Keratinocyte (primary cell): ENCODE results near the gene TMC1. TPM values are rescaled to one million over a fixed set of nuclear protein-coding genes. Genes with fewer than 3 reads are reported as not detected.

ENCODE experiments used
- DNase-seq: peaks from one replicate; pipeline ENCODE4 v3.0.0-alpha.2; 2011; ENCODE audit warnings: low read depth, missing footprints, low spot score
- FAIRE-seq: peaks from 2 replicates; lab custom pipeline; 2011; peaks lifted over from hg19 to GRCh38; lab: Jason Lieb, UNC
- H2AFZ ChIP-seq: 2 replicates; pipeline ENCODE4 v1.6.0; 2012; ENCODE audit warnings: low read length, control low read depth, inconsistent platforms; ENCODE audit not compliant: control insufficient read depth
- H3K27ac ChIP-seq: 2 replicates; pipeline ENCODE4 v1.5.1; 2011; ENCODE audit warnings: low read length; ENCODE audit not compliant: control insufficient read depth, insufficient read depth
- H3K27me3 ChIP-seq: 3 replicates; pipeline ENCODE4 v1.6.0; 2011; ENCODE audit warnings: low read length; ENCODE audit not compliant: control insufficient read depth, insufficient read depth; ENCODE audit errors: extremely low read depth
- H3K36me3 ChIP-seq, 2 experiments: 2 replicates in 1 of 2; 3 replicates in 1 of 2; pipeline ENCODE4 v1.5.1; 2011; ENCODE audit warnings: low read length in 2 of 2, mild to moderate bottlenecking in 1 of 2; ENCODE audit not compliant: control insufficient read depth in 2 of 2, insufficient read depth in 2 of 2; ENCODE audit errors: extremely low read depth in 1 of 2
- H3K4me1 ChIP-seq: 3 replicates; pipeline ENCODE4 v1.5.1; 2011; ENCODE audit warnings: low read length; ENCODE audit not compliant: control insufficient read depth, insufficient read depth; ENCODE audit errors: extremely low read depth
- H3K4me2 ChIP-seq: 3 replicates; pipeline ENCODE4 v1.6.0; 2011; ENCODE audit warnings: low read depth, low read length; ENCODE audit not compliant: control insufficient read depth, insufficient read depth; ENCODE audit errors: extremely low read depth
- H3K4me3 ChIP-seq, 3 experiments: fragments of 200-600 bp in 1 of 3; sonication (generic) in 1 of 3; 2 replicates in 2 of 3; 3 replicates in 1 of 3; pipeline ENCODE4 v1.5.1; 2011 to 2016; ENCODE audit warnings: low read length in 3 of 3, mild to moderate bottlenecking in 3 of 3, control low read depth in 2 of 3, inconsistent platforms in 1 of 3, low read depth in 1 of 3, mixed read lengths in 1 of 3, mixed run types in 1 of 3, moderate library complexity in 1 of 3; ENCODE audit not compliant: control insufficient read depth in 2 of 3, insufficient read depth in 2 of 3; ENCODE audit errors: extremely low read depth in 1 of 3
- H3K79me2 ChIP-seq: 2 replicates; pipeline ENCODE4 v1.6.0; 2012; ENCODE audit warnings: low read length; ENCODE audit not compliant: control insufficient read depth, insufficient read depth
- H3K9ac ChIP-seq: 3 replicates; pipeline ENCODE4 v1.6.0; 2011; ENCODE audit warnings: low read length; ENCODE audit not compliant: control insufficient read depth, insufficient read depth; ENCODE audit errors: extremely low read depth
- H3K9me1 ChIP-seq: 3 replicates; pipeline ENCODE4 v1.6.0; 2011; ENCODE audit warnings: low read length; ENCODE audit not compliant: control insufficient read depth, insufficient read depth; ENCODE audit errors: extremely low read depth
- H3K9me3 ChIP-seq: 2 replicates; pipeline ENCODE4 v1.5.1; 2012; ENCODE audit warnings: low read depth, low read length; ENCODE audit not compliant: control insufficient read depth
- H4K20me1 ChIP-seq: 3 replicates; pipeline ENCODE4 v1.6.0; 2011; ENCODE audit warnings: low read length; ENCODE audit not compliant: control insufficient read depth, insufficient read depth; ENCODE audit errors: extremely low read depth
- EZH2 ChIP-seq: IDR thresholded peaks from one replicate; pipeline ENCODE4 v1.6.1; 2012; ENCODE audit warnings: inconsistent platforms, mild to moderate bottlenecking, low read length, moderate library complexity
- dilution Hi-C: fragments of 300-500 bp; cut with MboI; formaldehyde crosslinking; loops from one replicate; pipeline ENCODE4 v1.7.0; 2020; ENCODE audit warnings: low sequenced_read_pairs; ENCODE audit not compliant: extremely low pct_ligation_motif_present
- polyA plus RNA-seq, 5 experiments: library from polyadenylated mRNA; depleted of rRNA in 3 of 5; stranded (reverse) in 3 of 5; stranded (forward) in 1 of 5; unstranded in 1 of 5; fragments of >200 nt; gene quantifications; 1 replicate in 1 of 5; 2 replicates in 3 of 5; 3 replicates in 1 of 5; pipeline versions ENCODE4 v1.2.1 to v1.2.3, GENCODE V29; 2011 to 2012; ENCODE audit warnings: missing spikeins in 2 of 5, low read depth in 1 of 5, low replicate concordance in 1 of 5
- TF ChIP-seq, protein P1 (sequence below), 3 experiments: IDR thresholded peaks in 1 of 3; conservative IDR thresholded peaks in 1 of 3; optimal IDR thresholded peaks in 1 of 3; 2 replicates in 2 of 3; 3 replicates in 1 of 3; pipeline versions ENCODE3 to v1.5.1; 2011; ENCODE audit warnings: low read length in 3 of 3, mild to moderate bottlenecking in 3 of 3, moderate library complexity in 2 of 3, control low read depth in 1 of 3, inconsistent platforms in 1 of 3; ENCODE audit not compliant: insufficient read depth in 2 of 3; ENCODE audit errors: extremely low read depth in 1 of 3

TMC1 gene
- polyA plus RNA-seq, 1 donor (not counting 4 experiments of a cell fraction or from before 2014, with no cell fraction given) = 0.05 TPM

DNA sequence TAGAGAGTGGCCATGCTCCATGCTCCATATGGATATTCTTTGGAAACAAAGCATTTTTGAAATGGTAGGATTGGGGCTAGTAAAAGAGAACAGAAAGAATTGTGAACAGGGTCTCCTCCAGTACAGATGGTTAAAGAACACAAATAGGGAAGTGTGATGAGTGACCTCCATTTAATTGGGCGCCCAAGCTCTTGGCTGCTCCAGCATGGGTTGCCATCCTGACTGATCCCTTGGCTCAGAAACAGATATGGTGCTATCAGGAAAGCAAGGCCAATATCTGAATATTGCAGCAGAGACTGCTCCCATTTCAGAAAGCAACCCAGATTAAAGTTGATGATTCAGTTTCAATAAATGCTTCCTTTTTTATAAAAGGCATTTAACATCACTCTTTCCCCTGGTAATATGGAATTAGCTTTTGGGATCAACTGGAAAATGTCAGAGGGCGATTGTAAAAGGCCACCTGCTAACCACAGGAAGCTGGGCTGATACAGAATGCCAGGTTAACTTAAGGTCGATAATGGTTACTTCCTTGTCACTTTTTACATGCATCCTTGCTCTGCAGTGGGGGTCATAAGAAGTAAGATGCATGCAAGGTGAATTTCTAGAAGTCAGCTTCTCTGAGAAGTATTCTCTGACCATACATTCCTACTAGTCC is 52.9 kb downstream of the TMC1 start:
- H4K20me1 ChIP-seq = no peaks in the 10 kb centered on the region
- no peak for DNase-seq
- dilution Hi-C loops = no loop called here
- H3K27ac ChIP-seq = no peak overlapping the region
- no peak for FAIRE-seq
- peaks cover 34% of the 10 kb centered on the region for H3K4me1 ChIP-seq
- H3K4me2 ChIP-seq = no peak overlapping the region
- H2AFZ ChIP-seq = no peak overlapping the region
- no peak overlapping the region for H3K9ac ChIP-seq
- no peaks in the 10 kb centered on the region for H3K9me1 ChIP-seq
- no peak for TF ChIP-seq EZH2
- TF ChIP-seq, protein P1, sequence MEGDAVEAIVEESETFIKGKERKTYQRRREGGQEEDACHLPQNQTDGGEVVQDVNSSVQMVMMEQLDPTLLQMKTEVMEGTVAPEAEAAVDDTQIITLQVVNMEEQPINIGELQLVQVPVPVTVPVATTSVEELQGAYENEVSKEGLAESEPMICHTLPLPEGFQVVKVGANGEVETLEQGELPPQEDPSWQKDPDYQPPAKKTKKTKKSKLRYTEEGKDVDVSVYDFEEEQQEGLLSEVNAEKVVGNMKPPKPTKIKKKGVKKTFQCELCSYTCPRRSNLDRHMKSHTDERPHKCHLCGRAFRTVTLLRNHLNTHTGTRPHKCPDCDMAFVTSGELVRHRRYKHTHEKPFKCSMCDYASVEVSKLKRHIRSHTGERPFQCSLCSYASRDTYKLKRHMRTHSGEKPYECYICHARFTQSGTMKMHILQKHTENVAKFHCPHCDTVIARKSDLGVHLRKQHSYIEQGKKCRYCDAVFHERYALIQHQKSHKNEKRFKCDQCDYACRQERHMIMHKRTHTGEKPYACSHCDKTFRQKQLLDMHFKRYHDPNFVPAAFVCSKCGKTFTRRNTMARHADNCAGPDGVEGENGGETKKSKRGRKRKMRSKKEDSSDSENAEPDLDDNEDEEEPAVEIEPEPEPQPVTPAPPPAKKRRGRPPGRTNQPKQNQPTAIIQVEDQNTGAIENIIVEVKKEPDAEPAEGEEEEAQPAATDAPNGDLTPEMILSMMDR (optimal IDR thresholded peaks at IDR 0.05 in 1 of 3, IDR thresholded peaks at IDR 0.05 in 1 of 3, conservative IDR thresholded peaks at IDR 0.05 in 1 of 3; ENCODE audit: extremely low read depth in 1 of 3, insufficient read depth in 2 of 3, low read length in 3 of 3) = no peak
- H3K79me2 ChIP-seq = no peaks in the 10 kb centered on the region
- no peaks in the 10 kb centered on the region for H3K27me3 ChIP-seq
- H3K9me3 ChIP-seq = no peaks in the 10 kb centered on the region
- no peaks in the 10 kb centered on the region for H3K36me3 ChIP-seq
- H3K4me3 ChIP-seq = no peak overlapping the region

DNA sequence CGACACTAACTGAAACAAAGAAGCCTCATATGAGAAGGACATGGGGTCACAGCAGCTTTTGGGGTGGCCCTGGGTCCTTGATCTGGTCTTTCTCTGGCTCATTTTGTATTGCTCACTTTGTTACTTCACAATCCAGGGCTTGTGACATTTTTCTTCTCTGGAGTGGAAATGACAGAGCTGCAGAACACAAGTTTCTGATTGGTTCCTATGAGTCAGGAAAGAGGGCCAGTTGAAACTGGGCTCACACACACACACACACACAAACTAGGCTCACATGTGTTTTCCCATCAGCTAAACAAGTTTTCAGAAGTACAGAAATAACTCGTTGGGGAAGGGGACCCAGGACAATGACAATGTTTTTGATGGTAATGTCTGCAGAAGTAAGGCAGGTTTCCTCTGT is 54.3 kb downstream of the TMC1 start:
- no peaks in the 10 kb centered on the region for H3K27me3 ChIP-seq
- dilution Hi-C loops = loop anchor here (25.0 kb wide), 1 partner anchor 213 kb away; the partner anchor contains the start of gene ZFAND5
- no peaks in the 10 kb centered on the region for H4K20me1 ChIP-seq
- no peaks in the 10 kb centered on the region for H3K36me3 ChIP-seq
- H3K9me1 ChIP-seq = no peaks in the 10 kb centered on the region
- no peak overlapping the region for H3K9ac ChIP-seq
- H3K27ac ChIP-seq = no peak overlapping the region
- no peak for FAIRE-seq
- no peaks in the 10 kb centered on the region for H3K79me2 ChIP-seq
- H3K9me3 ChIP-seq = no peaks in the 10 kb centered on the region
- no peak overlapping the region for H3K4me3 ChIP-seq
- H3K4me1 ChIP-seq = peaks cover 48% of the 10 kb centered on the region
- no peak overlapping the region for H2AFZ ChIP-seq
- H3K4me2 ChIP-seq = no peak overlapping the region
- DNase-seq = no peak
- TF ChIP-seq EZH2 = no peak
- TF ChIP-seq, protein P1 (optimal IDR thresholded peaks at IDR 0.05 in 1 of 3, IDR thresholded peaks at IDR 0.05 in 1 of 3, conservative IDR thresholded peaks at IDR 0.05 in 1 of 3; ENCODE audit: extremely low read depth in 1 of 3, insufficient read depth in 2 of 3, low read length in 3 of 3) = no peak
